OCI-LY7 (cell line): ENCODE data around the gene SLC5A12. TPM values are rescaled to one million over a fixed set of nuclear protein-coding genes. Genes with fewer than 3 reads are reported as not detected.

ENCODE experiments used
- BruUV-seq: library from RNA; stranded (reverse); fragments of 400-500 nt; replicated peaks from 2 replicates; lab custom pipeline; 2021; lab: Mats Ljungman, UMichigan
- CTCF ChIA-PET: fragments of 300-600 bp; sonication (Branson Sonifier 250); formaldehyde crosslinking; loops from one replicate; lab custom pipeline; 2022; ENCODE audit warnings: antibody characterized with exemption; ENCODE audit not compliant: unreplicated experiment; lab: Charles Lee
- POLR2A ChIA-PET: fragments of 300-600 bp; sonication (Branson Sonifier 250); formaldehyde crosslinking; loops from one replicate; lab custom pipeline; 2022; ENCODE audit warnings: antibody characterized with exemption; lab: Charles Lee
- DNase-seq: peaks from one replicate; pipeline ENCODE4 v3.0.0-alpha.2; 2015; ENCODE audit warnings: low spot score
- H2AFZ ChIP-seq: fragments of 200-600 bp; sonication (generic), shearing (Covaris generic); 2 replicates; pipeline ENCODE4 v1.6.1; 2014; ENCODE audit warnings: mild to moderate bottlenecking, antibody characterized with exemption, low read length, moderate library complexity
- H3K27ac ChIP-seq: fragments of 200-600 bp; sonication (generic); 2 replicates; pipeline ENCODE4 v1.5.1; 2014; ENCODE audit warnings: mixed run types, low read depth, mild to moderate bottlenecking, moderate library complexity, low read length, inconsistent platforms; ENCODE audit not compliant: poor library complexity, severe bottlenecking
- H3K36me3 ChIP-seq: fragments of 200-600 bp; sonication (generic); 2 replicates; pipeline ENCODE4 v1.6.1; 2014; ENCODE audit warnings: mild to moderate bottlenecking, antibody characterized with exemption, low read length, moderate library complexity, mixed read lengths; ENCODE audit not compliant: insufficient read depth
- H3K4me1 ChIP-seq: fragments of 200-600 bp; sonication (generic); 2 replicates; pipeline ENCODE4 v1.5.1; 2014; ENCODE audit warnings: mild to moderate bottlenecking, low read length; ENCODE audit not compliant: insufficient read depth, poor library complexity, severe bottlenecking
- H3K4me2 ChIP-seq: fragments of 200-600 bp; sonication (generic); 2 replicates; pipeline ENCODE4 v1.6.1; 2014; ENCODE audit warnings: mild to moderate bottlenecking, low read length
- H3K4me3 ChIP-seq: fragments of 200-600 bp; sonication (generic); 2 replicates; pipeline ENCODE4 v1.5.1; 2014; ENCODE audit warnings: mild to moderate bottlenecking, low read depth, low read length; ENCODE audit not compliant: poor library complexity, severe bottlenecking
- H3K79me2 ChIP-seq: fragments of 200-600 bp; sonication (generic); 2 replicates; pipeline ENCODE4 v1.6.1; 2016; ENCODE audit warnings: low read depth, mild to moderate bottlenecking, low read length, moderate library complexity, mixed read lengths; ENCODE audit not compliant: insufficient read depth
- H3K9me2 ChIP-seq: fragments of 200-600 bp; sonication (generic); 2 replicates; pipeline ENCODE4 v1.6.1; 2016; ENCODE audit warnings: mild to moderate bottlenecking, low read length, mixed read lengths; ENCODE audit not compliant: insufficient read depth
- H3K9me3 ChIP-seq: fragments of 200-600 bp; sonication (generic); 2 replicates; pipeline ENCODE4 v1.6.1; 2014; ENCODE audit warnings: mild to moderate bottlenecking, mixed run types, low read length, mixed read lengths
- H4K20me1 ChIP-seq: fragments of 200-600 bp; sonication (generic); 2 replicates; pipeline ENCODE4 v1.6.1; 2014; ENCODE audit warnings: mild to moderate bottlenecking, antibody characterized with exemption, low read length, moderate library complexity, mixed read lengths; ENCODE audit not compliant: insufficient read depth
- EZH2phosphoT487 ChIP-seq: fragments of 200-600 bp; sonication (generic); IDR thresholded peaks from 2 replicates; pipeline ENCODE4 v1.6.1; 2018; ENCODE audit warnings: low read depth, borderline replicate concordance, mild to moderate bottlenecking, mixed run types, antibody characterized with exemption, low read length, moderate library complexity, mixed read lengths
- intact Hi-C: fragments of 100-400 bp; cut with micrococcal nuclease; formaldehyde crosslinking; loops from one replicate; pipeline ENCODE4 v1.10.0; 2022; ENCODE audit not compliant: unreplicated experiment
- total RNA-seq, 2 experiments: library from RNA; depleted of rRNA in 1 of 2; stranded (reverse); fragments of >200 nt in 1 of 2; shearing (Covaris generic) in 1 of 2; gene quantifications; 2 replicates each; pipeline ENCODE4 v1.2.3, GENCODE V29; 2014 to 2022
- TF ChIP-seq, protein P1 (sequence below): fragments of 200-600 bp; sonication (generic); conservative IDR thresholded peaks from 2 replicates; pipeline ENCODE4 v1.5.1; 2014; ENCODE audit warnings: mild to moderate bottlenecking, antibody characterized with exemption, low read length, moderate library complexity, mixed read lengths

SLC5A12 gene
- total RNA-seq, 2 experiments from 2014 or later, result not detected

DNA sequence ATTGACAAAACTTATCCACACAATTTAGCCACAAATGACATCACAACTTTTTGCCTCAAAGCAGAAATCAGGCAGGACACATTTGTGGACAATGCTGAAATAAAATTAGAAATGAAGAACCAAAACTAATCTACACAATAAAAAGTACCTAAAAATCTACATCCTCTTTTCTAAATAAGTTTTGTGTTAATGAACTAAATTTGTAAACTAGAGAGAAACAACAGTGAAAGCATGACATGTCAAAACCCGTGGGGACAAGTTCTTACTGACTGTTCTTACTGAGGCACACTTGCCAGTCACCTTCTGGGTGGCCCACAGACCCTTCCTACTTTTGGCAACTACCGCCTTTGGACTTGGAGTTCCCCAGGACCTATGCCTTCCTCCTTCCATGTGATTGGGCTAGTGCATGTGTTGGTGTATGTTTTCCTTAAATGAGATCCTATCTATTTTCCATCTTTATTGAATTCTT, 89.1 kb downstream of the SLC5A12 start:
- CTCF ChIA-PET, result no interaction called here
- Histone ChIP-seq H3K27ac (no peak overlapping the region), H4K20me1 (no peaks in the 10 kb centered on the region), H3K4me1 (no peaks in the 10 kb centered on the region), H3K9me3 (no peaks in the 10 kb centered on the region), H3K9me2 (no peaks in the 10 kb centered on the region), H3K4me2 (no peak overlapping the region), H3K4me3 (no peak overlapping the region), H3K36me3 (no peaks in the 10 kb centered on the region), H2AFZ (no peak overlapping the region), H3K79me2 (no peaks in the 10 kb centered on the region)
- POLR2A ChIA-PET, result no interaction called here
- TF ChIP-seq EZH2phosphoT487, result no peak
- TF ChIP-seq, protein P1, sequence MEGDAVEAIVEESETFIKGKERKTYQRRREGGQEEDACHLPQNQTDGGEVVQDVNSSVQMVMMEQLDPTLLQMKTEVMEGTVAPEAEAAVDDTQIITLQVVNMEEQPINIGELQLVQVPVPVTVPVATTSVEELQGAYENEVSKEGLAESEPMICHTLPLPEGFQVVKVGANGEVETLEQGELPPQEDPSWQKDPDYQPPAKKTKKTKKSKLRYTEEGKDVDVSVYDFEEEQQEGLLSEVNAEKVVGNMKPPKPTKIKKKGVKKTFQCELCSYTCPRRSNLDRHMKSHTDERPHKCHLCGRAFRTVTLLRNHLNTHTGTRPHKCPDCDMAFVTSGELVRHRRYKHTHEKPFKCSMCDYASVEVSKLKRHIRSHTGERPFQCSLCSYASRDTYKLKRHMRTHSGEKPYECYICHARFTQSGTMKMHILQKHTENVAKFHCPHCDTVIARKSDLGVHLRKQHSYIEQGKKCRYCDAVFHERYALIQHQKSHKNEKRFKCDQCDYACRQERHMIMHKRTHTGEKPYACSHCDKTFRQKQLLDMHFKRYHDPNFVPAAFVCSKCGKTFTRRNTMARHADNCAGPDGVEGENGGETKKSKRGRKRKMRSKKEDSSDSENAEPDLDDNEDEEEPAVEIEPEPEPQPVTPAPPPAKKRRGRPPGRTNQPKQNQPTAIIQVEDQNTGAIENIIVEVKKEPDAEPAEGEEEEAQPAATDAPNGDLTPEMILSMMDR, result no peak
- DNase-seq, result no peak
- BruUV-seq, result no TSS peak
- intact Hi-C loops, result no loop called here

DNA sequence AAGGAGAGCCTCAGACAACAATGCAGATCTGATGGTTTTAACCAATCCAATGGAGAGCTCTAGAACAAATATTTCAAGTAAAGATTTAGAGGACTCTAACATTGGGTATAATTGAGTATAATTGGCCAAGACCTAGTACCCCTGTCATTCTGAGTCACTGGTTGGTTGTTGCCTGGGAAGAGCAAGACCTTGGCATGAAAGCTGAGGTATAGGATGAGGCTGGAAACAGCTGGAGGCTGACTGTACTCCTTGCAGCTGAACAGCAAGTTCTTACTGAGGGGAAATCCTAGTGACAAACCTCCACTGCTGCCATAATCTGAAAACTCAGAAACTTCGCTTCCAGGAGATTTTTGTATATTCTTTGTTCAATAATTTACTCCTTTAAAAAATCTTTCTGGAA, 95.5 kb downstream of the SLC5A12 start:
- POLR2A ChIA-PET, result interaction anchor here (2.2 kb wide), 1 partner anchor 11 kb away, joined by 10 read pairs; no protein-coding TSS in a partner anchor
- TF ChIP-seq, protein P1, result no peak
- TF ChIP-seq EZH2phosphoT487, result no peak
- no peaks in the 10 kb centered on the region for H3K36me3 ChIP-seq
- H4K20me1 ChIP-seq, result no peaks in the 10 kb centered on the region
- H3K4me1 ChIP-seq, result no peaks in the 10 kb centered on the region
- no peak overlapping the region for H2AFZ ChIP-seq
- H3K79me2 ChIP-seq, result no peaks in the 10 kb centered on the region
- no peak overlapping the region for H3K27ac ChIP-seq
- no peak for DNase-seq
- H3K9me3 ChIP-seq, result no peaks in the 10 kb centered on the region
- H3K9me2 ChIP-seq, result no peaks in the 10 kb centered on the region
- no TSS peak for BruUV-seq
- CTCF ChIA-PET, result no interaction called here
- H3K4me2 ChIP-seq, result no peak overlapping the region
- intact Hi-C loops, result no loop called here
- no peak overlapping the region for H3K4me3 ChIP-seq

DNA sequence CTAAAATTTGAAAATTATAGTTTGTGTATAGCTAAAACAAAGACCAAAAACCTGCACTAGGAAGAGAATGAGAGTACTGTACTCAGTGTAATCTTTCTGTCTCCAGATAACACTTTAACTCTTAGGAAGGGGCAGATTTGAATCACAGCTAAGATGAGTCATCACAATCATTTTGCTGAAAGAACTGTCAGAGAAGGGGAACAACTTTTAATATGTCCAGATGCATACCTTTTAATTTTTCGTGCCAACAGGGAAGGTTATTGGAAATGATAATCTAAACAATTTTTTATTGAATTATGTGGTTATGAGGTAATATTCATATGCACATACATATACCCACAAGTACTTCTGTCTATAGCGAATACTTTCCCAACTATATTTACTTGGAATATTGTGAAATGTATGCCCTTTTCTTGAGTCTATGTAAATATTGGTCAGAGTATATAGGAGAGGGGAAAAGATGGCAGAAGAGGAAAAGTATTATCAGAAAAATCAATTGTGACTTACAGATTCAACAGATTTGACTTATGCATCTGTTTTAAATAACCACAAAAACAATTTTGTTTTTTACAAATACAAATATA, 98.7 kb downstream of the SLC5A12 start:
- no TSS peak for BruUV-seq
- TF ChIP-seq EZH2phosphoT487, result no peak
- TF ChIP-seq, protein P1, result no peak
- H2AFZ ChIP-seq, result no peak overlapping the region
- H3K4me2 ChIP-seq, result no peak overlapping the region
- H4K20me1 ChIP-seq, result no peaks in the 10 kb centered on the region
- no peaks in the 10 kb centered on the region for H3K36me3 ChIP-seq
- ChIA-PET CTCF (no interaction called here), POLR2A (no interaction called here)
- H3K9me3 ChIP-seq, result no peaks in the 10 kb centered on the region
- H3K9me2 ChIP-seq, result no peaks in the 10 kb centered on the region
- DNase-seq, result no peak
- no peaks in the 10 kb centered on the region for H3K4me1 ChIP-seq
- H3K27ac ChIP-seq, result no peak overlapping the region
- intact Hi-C loops, result no loop called here
- H3K79me2 ChIP-seq, result no peaks in the 10 kb centered on the region
- H3K4me3 ChIP-seq, result no peak overlapping the region
